Tibial nerve (tissue), 4 donors: Measurements from ENCODE around the gene OFD1. TPM values are rescaled to one million over a fixed set of nuclear protein-coding genes. Genes with fewer than 3 reads are reported as not detected.

ENCODE experiments used
- DNase-seq, 2 donors: peaks; one replicate each; pipeline ENCODE4 v3.0.0-alpha.2; 2019; ENCODE audit warnings: low spot score in 2 of 2
- H3K27ac ChIP-seq, 4 donors: fragments of 200-600 bp; sonication (generic) in 3 of 4; one replicate each; pipeline ENCODE4 v1.5.1; 2017 to 2019; ENCODE audit warnings: mild to moderate bottlenecking in 1 of 4
- H3K27me3 ChIP-seq, 2 donors: fragments of 200-600 bp; sonication (generic) in 1 of 2; one replicate each; pipeline versions ENCODE4 v1.5.1 to v1.6.0; 2017 to 2019
- H3K36me3 ChIP-seq, 3 donors: fragments of 200-600 bp; sonication (generic); one replicate each; pipeline ENCODE4 v1.5.1; 2018 to 2019
- H3K4me1 ChIP-seq, 4 donors: fragments of 200-600 bp; sonication (generic) in 3 of 4; one replicate each; pipeline ENCODE4 v1.5.1; 2017 to 2019
- H3K4me3 ChIP-seq, 4 donors: fragments of 200-600 bp; sonication (generic) in 3 of 4; one replicate each; pipeline ENCODE4 v1.5.1; 2017 to 2019; ENCODE audit warnings: mild to moderate bottlenecking in 1 of 4, moderate library complexity in 1 of 4
- H3K9me3 ChIP-seq, 4 donors: fragments of 200-600 bp; sonication (generic) in 3 of 4; one replicate each; pipeline ENCODE4 v1.5.1; 2017 to 2019
- CTCF ChIP-seq, 5 experiments: fragments of 200-600 bp in 3 of 5; fragments of 450-650 bp in 2 of 5; sonication (generic) in 3 of 5; IDR thresholded peaks; one replicate each; pipeline ENCODE4 v1.5.1; 2016 to 2019; ENCODE audit warnings: antibody characterized with exemption in 5 of 5, mild to moderate bottlenecking in 3 of 5, moderate library complexity in 2 of 5
- EP300 ChIP-seq, 2 donors: sonication (generic); formaldehyde crosslinking; IDR thresholded peaks; one replicate each; pipeline ENCODE4 v1.6.1; 2017; ENCODE audit warnings: antibody characterized with exemption in 2 of 2, mild to moderate bottlenecking in 1 of 2
- POLR2A ChIP-seq, 2 donors: fragments of 450-650 bp; IDR thresholded peaks; one replicate each; pipeline ENCODE4 v1.6.1; 2017; ENCODE audit warnings: antibody characterized with exemption in 2 of 2, mild to moderate bottlenecking in 2 of 2, moderate library complexity in 2 of 2
- WGBS, 2 donors: methylation state at CpG; one replicate each; pipeline ENCODE4 v1.1.5; 2018; 5-methylcytosine and 5-hydroxymethylcytosine counted together
- total RNA-seq, 4 donors: library from RNA; depleted of rRNA; stranded (reverse); fragments of >200 nt; gene quantifications; one replicate each; pipeline ENCODE4 v1.1.0, GENCODE V29; 2016

The OFD1 gene
- total RNA-seq, 4 donors from 2014 or later: 14.7 to 38.1 (median 31.3) TPM

GRCh38 chrX:13702111-13702789, 32.3 kb upstream of the OFD1 start:
- WGBS, 2 donors: 70 to 85% methylated on average over 5 of the region's 5 CpGs
- H3K27ac ChIP-seq: no peak overlapping the region
- no peak overlapping the region for H3K4me3 ChIP-seq
- no peaks in the 10 kb centered on the region for H3K36me3 ChIP-seq
- H3K27me3 ChIP-seq: no peaks in the 10 kb centered on the region
- no peak for DNase-seq
- TF ChIP-seq EP300 (IDR thresholded peaks at IDR 0.05) (no peak), POLR2A (IDR thresholded peaks at IDR 0.05) (no peak), CTCF (IDR thresholded peaks at IDR 0.05) (no peak)
- no peaks in the 10 kb centered on the region for H3K9me3 ChIP-seq
- H3K4me1 ChIP-seq: peaks cover 0 to 42% (median 7%) of the 10 kb centered on the region in 4 donors

- no peaks in the 10 kb centered on the region for H3K9me3 ChIP-seq
- TF ChIP-seq CTCF (IDR thresholded peaks at IDR 0.05): no peak
- TF ChIP-seq EP300 (IDR thresholded peaks at IDR 0.05): no peak
- TF ChIP-seq POLR2A (IDR thresholded peaks at IDR 0.05): no peak
- 83 to 94% methylated on average over 3 of the region's 3 CpGs for WGBS, 2 donors
- H3K4me3 ChIP-seq: no peak overlapping the region
- no peak overlapping the region for H3K27ac ChIP-seq
- H3K27me3 ChIP-seq: no peaks in the 10 kb centered on the region
- DNase-seq: no peak
- H3K36me3 ChIP-seq: peaks cover 0 to 4% (median 0%) of the 10 kb centered on the region in 3 donors
- H3K4me1 ChIP-seq: peaks cover 0 to 42% (median 5%) of the 10 kb centered on the region in 4 donors
These were observed 31.4 kb upstream of the OFD1 start for GRCh38 chrX:13703135-13703534.

- WGBS, 2 donors: 76 to 78% methylated on average over 3 of the region's 3 CpGs
- no peaks in the 10 kb centered on the region for H3K9me3 ChIP-seq
These were observed 31.0 kb upstream of the OFD1 start for GRCh38 chrX:13703589-13703988.

GRCh38 chrX:13711141-13711540, 23.4 kb upstream of the OFD1 start:
- no peaks in the 10 kb centered on the region for H3K4me1 ChIP-seq
- TF ChIP-seq CTCF (IDR thresholded peaks at IDR 0.05) (no peak), POLR2A (IDR thresholded peaks at IDR 0.05) (no peak), EP300 (IDR thresholded peaks at IDR 0.05) (no peak)
- H3K27ac ChIP-seq: no peak overlapping the region
- no peaks in the 10 kb centered on the region for H3K9me3 ChIP-seq
- no peak overlapping the region for H3K4me3 ChIP-seq
- no peaks in the 10 kb centered on the region for H3K27me3 ChIP-seq
- H3K36me3 ChIP-seq: peaks cover 0 to 28% (median 0%) of the 10 kb centered on the region in 3 donors
- 78 to 82% methylated on average over 4 of the region's 4 CpGs for WGBS, 2 donors
- no peak for DNase-seq

More at GRCh38 chrX:13703589-13703988, 31.0 kb upstream of the OFD1 start:
- Histone ChIP-seq H3K4me1 (peaks cover 0 to 37% (median 5%) of the 10 kb centered on the region in 4 donors), H3K27ac (no peak overlapping the region), H3K27me3 (no peaks in the 10 kb centered on the region), H3K4me3 (no peak overlapping the region), H3K36me3 (peaks cover 0 to 6% (median 0%) of the 10 kb centered on the region in 3 donors)
- TF ChIP-seq POLR2A (IDR thresholded peaks at IDR 0.05) (no peak), CTCF (IDR thresholded peaks at IDR 0.05) (no peak), EP300 (IDR thresholded peaks at IDR 0.05) (no peak)
- DNase-seq: no peak

GRCh38 chrX:13716455-13716854, 18.1 kb upstream of the OFD1 start:
- WGBS, 2 donors: 76 to 93% methylated on average over 8 to 9 of the region's 9 CpGs
- Histone ChIP-seq H3K4me1 (peaks cover 0 to 7% (median 0%) of the 10 kb centered on the region in 4 donors), H3K9me3 (no peaks in the 10 kb centered on the region), H3K4me3 (no peak overlapping the region), H3K27ac (no peak overlapping the region), H3K36me3 (peaks cover 0 to 20% (median 0%) of the 10 kb centered on the region in 3 donors), H3K27me3 (no peaks in the 10 kb centered on the region)
- DNase-seq: no peak
- TF ChIP-seq POLR2A (IDR thresholded peaks at IDR 0.05): no peak
- TF ChIP-seq EP300 (IDR thresholded peaks at IDR 0.05): no peak
- no peak for TF ChIP-seq CTCF (IDR thresholded peaks at IDR 0.05)
